Transverse colon (tissue), 4 donors: ENCODE results near the gene DQX1.

ENCODE experiments used
- CTCF ChIP-seq, 5 experiments: fragments of 200-600 bp in 3 of 5; fragments of 450-650 bp in 2 of 5; sonication (generic) in 3 of 5; IDR thresholded peaks; 1 replicate in 2 of 5; 2 replicates in 3 of 5; pipeline ENCODE4 v1.5.1; 2016 to 2017; ENCODE audit warnings: antibody characterized with exemption in 5 of 5, inconsistent platforms in 3 of 5, mild to moderate bottlenecking in 2 of 5, moderate library complexity in 1 of 5
- EP300 ChIP-seq: sonication (generic); formaldehyde crosslinking; IDR thresholded peaks from one replicate; pipeline ENCODE4 v1.6.1; 2017; ENCODE audit warnings: antibody characterized with exemption, low read depth
- POLR2A ChIP-seq: fragments of 450-650 bp; IDR thresholded peaks from one replicate; pipeline ENCODE4 v1.6.1; 2016; ENCODE audit warnings: antibody characterized with exemption, mild to moderate bottlenecking, moderate library complexity
- POLR2AphosphoS5 ChIP-seq, 3 donors: sonication (generic); formaldehyde crosslinking; IDR thresholded peaks; one replicate each; pipeline ENCODE4 v1.6.1; 2016; ENCODE audit warnings: antibody characterized with exemption in 3 of 3

GRCh38 chr2:74486141-74486540 is 39.9 kb downstream of the DQX1 start:
- TF ChIP-seq CTCF (IDR thresholded peaks at IDR 0.05) (no peak), POLR2A (no peak), EP300 (no peak), POLR2AphosphoS5 (IDR thresholded peaks at IDR 0.05) (no peak)
